ENCODE data around the gene PTPRE. TPM values are rescaled to one million over a fixed set of nuclear protein-coding genes. Genes with fewer than 3 reads are reported as not detected.

The PTPRE gene
- total and polyA plus RNA-seq, 2 experiments from 2014 or later = 4.2 to 8.8 TPM

GRCh38 chr10:127867805-127868204 is 39.1 kb upstream of the PTPRE start:
- no peak overlapping the region for H3K4me3 ChIP-seq
- no peaks in the 10 kb centered on the region for H3K36me3 ChIP-seq
- no peak for DNase-seq (ENCODE audit: low read depth in 1 of 2, low spot score in 1 of 2)
- H3K9me3 ChIP-seq (ENCODE audit: low read depth) = no peaks in the 10 kb centered on the region
- no peak for TF ChIP-seq CTCF (IDR thresholded peaks at IDR 0.05; ENCODE audit: low read depth, low read length)
- H3K4me1 ChIP-seq (ENCODE audit: low read depth) = no peaks in the 10 kb centered on the region
- H3K27ac ChIP-seq = no peak overlapping the region
- H3K27me3 ChIP-seq = no peaks in the 10 kb centered on the region

GRCh38 chr10:127869329-127869728 is 37.6 kb upstream of the PTPRE start:
- no peak for DNase-seq (ENCODE audit: low read depth in 1 of 2, low spot score in 1 of 2)
- Histone ChIP-seq H3K9me3 (ENCODE audit: low read depth) (no peaks in the 10 kb centered on the region), H3K27me3 (no peaks in the 10 kb centered on the region), H3K36me3 (no peaks in the 10 kb centered on the region), H3K4me1 (ENCODE audit: low read depth) (no peaks in the 10 kb centered on the region), H3K4me3 (no peak overlapping the region), H3K27ac (no peak overlapping the region)
- TF ChIP-seq CTCF (IDR thresholded peaks at IDR 0.05; ENCODE audit: low read depth, low read length) = no peak

- Histone ChIP-seq H3K27me3 (no peaks in the 10 kb centered on the region), H3K4me3 (no peak overlapping the region), H3K9me3 (ENCODE audit: low read depth) (no peaks in the 10 kb centered on the region), H3K4me1 (ENCODE audit: low read depth) (no peaks in the 10 kb centered on the region), H3K36me3 (no peaks in the 10 kb centered on the region), H3K27ac (no peak overlapping the region)
- no peak for DNase-seq (ENCODE audit: low read depth in 1 of 2, low spot score in 1 of 2)
- TF ChIP-seq CTCF (IDR thresholded peaks at IDR 0.05; ENCODE audit: low read depth, low read length) = no peak
These were observed 35.3 kb upstream of the PTPRE start for GRCh38 chr10:127871631-127872010.

- Histone ChIP-seq H3K27ac (no peak overlapping the region), H3K4me1 (ENCODE audit: low read depth) (no peaks in the 10 kb centered on the region), H3K4me3 (no peak overlapping the region), H3K36me3 (no peaks in the 10 kb centered on the region), H3K9me3 (ENCODE audit: low read depth) (no peaks in the 10 kb centered on the region), H3K27me3 (no peaks in the 10 kb centered on the region)
- DNase-seq (ENCODE audit: low read depth in 1 of 2, low spot score in 1 of 2) = peak in 1 of 2 donors; percentile 86
- no peak for TF ChIP-seq CTCF (IDR thresholded peaks at IDR 0.05; ENCODE audit: low read depth, low read length)
These were observed 34.7 kb upstream of the PTPRE start for GRCh38 chr10:127872011-127872761.

- DNase-seq (ENCODE audit: low read depth in 1 of 2, low spot score in 1 of 2) = peak in 1 of 2 donors; percentile 34
- TF ChIP-seq CTCF (IDR thresholded peaks at IDR 0.05; ENCODE audit: low read depth, low read length) = peak; percentile 31
These were observed 33.9 kb upstream of the PTPRE start for GRCh38 chr10:127872871-127873600.

More at GRCh38 chr10:127872871-127873600, 33.9 kb upstream of the PTPRE start:
- Histone ChIP-seq H3K27ac (no peak overlapping the region), H3K4me1 (ENCODE audit: low read depth) (no peaks in the 10 kb centered on the region), H3K4me3 (no peak overlapping the region), H3K27me3 (peaks cover 3% of the 10 kb centered on the region), H3K36me3 (no peaks in the 10 kb centered on the region), H3K9me3 (ENCODE audit: low read depth) (no peaks in the 10 kb centered on the region)

Data from cardiac muscle cell (in vitro differentiated cells and primary cell).